Measurements from ENCODE around the gene TMEM98. TPM values are rescaled to one million over a fixed set of nuclear protein-coding genes. Genes with fewer than 3 reads are reported as not detected.

Gene TMEM98, protein sequence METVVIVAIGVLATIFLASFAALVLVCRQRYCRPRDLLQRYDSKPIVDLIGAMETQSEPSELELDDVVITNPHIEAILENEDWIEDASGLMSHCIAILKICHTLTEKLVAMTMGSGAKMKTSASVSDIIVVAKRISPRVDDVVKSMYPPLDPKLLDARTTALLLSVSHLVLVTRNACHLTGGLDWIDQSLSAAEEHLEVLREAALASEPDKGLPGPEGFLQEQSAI
- 100 to 1,000 TPM in 1 of 6 donors, 10 to 100 TPM in 5; 35.6 to 101 (median 58.5) TPM for total RNA-seq

DNA sequence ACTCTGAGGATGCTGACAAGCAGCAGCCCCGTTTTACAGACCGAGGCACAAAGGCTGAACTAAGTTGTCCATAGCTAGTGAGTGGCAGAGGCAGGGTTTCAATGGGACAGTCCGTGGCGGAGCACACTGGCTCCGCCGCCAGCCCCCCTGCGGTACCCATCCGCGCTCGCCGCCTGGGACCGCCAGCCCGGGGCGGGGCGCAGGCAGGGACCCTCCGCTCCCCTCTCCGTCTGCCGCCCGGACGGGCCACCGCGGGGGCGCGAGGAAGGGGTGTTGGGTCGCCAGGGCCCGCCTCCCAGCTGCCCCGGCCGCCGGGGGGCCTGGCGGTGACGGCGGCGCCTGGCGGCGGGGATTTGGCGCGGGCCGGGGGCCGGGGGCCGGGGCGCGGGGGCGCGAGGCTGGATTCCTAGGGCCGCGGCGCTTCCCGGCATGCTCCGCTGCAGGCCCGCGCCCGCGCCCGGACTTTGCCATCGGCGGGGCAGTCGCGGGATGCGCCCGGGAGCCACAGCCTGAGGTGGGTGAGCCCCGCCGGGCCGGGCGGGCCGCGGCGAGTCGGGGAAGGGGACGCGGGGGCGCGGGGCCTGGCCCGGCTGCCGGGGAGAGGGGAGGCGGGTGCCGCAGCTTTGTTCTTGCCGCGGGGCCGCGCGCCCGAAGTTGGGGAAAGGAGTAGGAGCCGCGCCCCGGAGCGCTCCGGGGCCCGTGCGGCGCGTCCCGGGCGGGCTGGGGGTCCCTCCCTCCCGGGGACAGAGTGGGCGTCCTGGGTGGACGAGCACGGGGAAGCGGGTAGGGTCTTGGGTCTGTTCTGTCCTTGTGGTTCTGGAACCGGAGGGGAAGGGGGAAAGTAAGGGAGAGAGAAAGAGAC lies at the start of gene TMEM98:
TMEM98 (plus strand) TSS at position 430 of the 862 bp plus-strand sequence. CDS start 3,376 bp downstream, outside the sequence.
- peak; percentile 27 to 79 for ATAC-seq (ENCODE audit: low FRiP score in 2 of 2)
- WGBS, 2 donors = 0 to 2% methylated on average over 14 to 44 of the region's 99 CpGs
- H3K27ac ChIP-seq = peak within 1 kb of the TSS; percentile 46 to 82 (median 65)

DNA sequence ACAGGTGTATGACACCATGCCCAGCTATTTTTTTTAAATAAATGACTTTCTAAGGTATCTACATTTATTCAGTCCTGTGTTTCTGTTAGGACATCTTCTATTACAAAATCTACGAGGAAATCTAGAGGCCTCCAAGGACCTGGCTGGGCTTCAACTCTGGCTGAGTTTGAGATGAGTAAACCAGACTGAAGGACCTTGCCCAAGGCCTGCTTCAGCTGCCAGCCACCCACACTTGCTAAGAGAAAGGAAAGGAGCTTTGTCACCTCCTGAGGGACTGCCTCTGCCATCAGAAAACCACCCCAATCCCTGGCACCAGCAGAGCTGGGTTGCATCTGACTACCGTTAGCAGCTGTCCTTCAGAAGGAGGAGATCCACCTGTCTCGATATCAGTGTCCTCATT lies 49.7 kb upstream of the TMEM98 start:
- H3K4me3 ChIP-seq = no peak overlapping the region
- no peaks in the 10 kb centered on the region for H3K9me3 ChIP-seq
- H3K36me3 ChIP-seq = no peaks in the 10 kb centered on the region
- peak in 1 of 2 donors; percentile 56 for ATAC-seq (ENCODE audit: low FRiP score in 2 of 2)
- H3K27ac ChIP-seq = peak overlapping the region in 2 of 4 donors; percentile 70 to 95
- WGBS, 2 donors = 70 to 81% methylated on average over 3 of the region's 3 CpGs
- TF ChIP-seq POLR2AphosphoS5 (IDR thresholded peaks at IDR 0.05) (no peak), POLR2A (IDR thresholded peaks at IDR 0.05) (no peak), EP300 (IDR thresholded peaks at IDR 0.05) (no peak)
- TF ChIP-seq, protein P1, sequence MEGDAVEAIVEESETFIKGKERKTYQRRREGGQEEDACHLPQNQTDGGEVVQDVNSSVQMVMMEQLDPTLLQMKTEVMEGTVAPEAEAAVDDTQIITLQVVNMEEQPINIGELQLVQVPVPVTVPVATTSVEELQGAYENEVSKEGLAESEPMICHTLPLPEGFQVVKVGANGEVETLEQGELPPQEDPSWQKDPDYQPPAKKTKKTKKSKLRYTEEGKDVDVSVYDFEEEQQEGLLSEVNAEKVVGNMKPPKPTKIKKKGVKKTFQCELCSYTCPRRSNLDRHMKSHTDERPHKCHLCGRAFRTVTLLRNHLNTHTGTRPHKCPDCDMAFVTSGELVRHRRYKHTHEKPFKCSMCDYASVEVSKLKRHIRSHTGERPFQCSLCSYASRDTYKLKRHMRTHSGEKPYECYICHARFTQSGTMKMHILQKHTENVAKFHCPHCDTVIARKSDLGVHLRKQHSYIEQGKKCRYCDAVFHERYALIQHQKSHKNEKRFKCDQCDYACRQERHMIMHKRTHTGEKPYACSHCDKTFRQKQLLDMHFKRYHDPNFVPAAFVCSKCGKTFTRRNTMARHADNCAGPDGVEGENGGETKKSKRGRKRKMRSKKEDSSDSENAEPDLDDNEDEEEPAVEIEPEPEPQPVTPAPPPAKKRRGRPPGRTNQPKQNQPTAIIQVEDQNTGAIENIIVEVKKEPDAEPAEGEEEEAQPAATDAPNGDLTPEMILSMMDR (IDR thresholded peaks at IDR 0.05) = no peak
- peak in 1 of 2 donors; percentile 88 for DNase-seq
- H3K4me1 ChIP-seq = peaks cover 15 to 36% (median 24%) of the 10 kb centered on the region in 4 donors
- H3K27me3 ChIP-seq = no peaks in the 10 kb centered on the region

More for the DNA sequence above, at the start of gene TMEM98:
- peaks cover 0 to 10% (median 3%) of the 10 kb centered on the region in 4 donors for H3K27me3 ChIP-seq
- H3K4me1 ChIP-seq = peaks cover 5 to 9% (median 9%) of the 10 kb centered on the region in 4 donors
- no peaks in the 10 kb centered on the region for H3K9me3 ChIP-seq
- DNase-seq = peak in 1 of 2 donors; percentile 91
- TF ChIP-seq POLR2AphosphoS5 (IDR thresholded peaks at IDR 0.05) (no peak), EP300 (IDR thresholded peaks at IDR 0.05) (no peak), POLR2A (IDR thresholded peaks at IDR 0.05) (no peak)
- TF ChIP-seq, protein P1 (IDR thresholded peaks at IDR 0.05) = no peak
- H3K4me3 ChIP-seq = peak within 1 kb of the TSS; percentile 32 to 72 (median 62)
- H3K36me3 ChIP-seq = peaks cover 0 to 3% (median 0%) of the 10 kb centered on the region in 4 donors

DNA sequence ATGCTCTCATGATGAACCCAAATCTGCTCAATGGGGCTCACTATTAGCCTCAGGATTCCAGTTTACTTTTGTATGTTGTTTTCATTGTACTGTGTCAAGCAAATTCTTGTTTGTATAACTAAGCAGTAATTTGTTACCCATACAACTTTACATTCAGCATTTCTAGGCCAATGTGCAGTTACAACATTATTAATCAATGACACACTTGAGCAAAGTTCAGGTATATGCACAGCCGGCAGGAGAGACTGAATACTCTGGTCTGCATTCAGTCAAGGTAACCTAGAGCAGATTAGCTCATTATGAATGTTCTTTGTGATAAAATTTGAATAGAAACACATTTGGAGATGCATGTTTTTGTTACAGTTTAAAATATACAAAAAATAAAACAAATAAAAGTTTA lies 48.8 kb upstream of the TMEM98 start:
- WGBS, 2 donors = 84 to 88% methylated on average over 1 of the region's 1 CpG
- H3K27ac ChIP-seq = no peak overlapping the region
- DNase-seq (no peak), ATAC-seq (ENCODE audit: low FRiP score in 2 of 2) (no peak)
- no peaks in the 10 kb centered on the region for H3K27me3 ChIP-seq
- TF ChIP-seq POLR2A (IDR thresholded peaks at IDR 0.05) = no peak
- TF ChIP-seq EP300 (IDR thresholded peaks at IDR 0.05) = no peak
- no peak for TF ChIP-seq POLR2AphosphoS5 (IDR thresholded peaks at IDR 0.05)
- TF ChIP-seq, protein P1 (IDR thresholded peaks at IDR 0.05) = no peak
- no peaks in the 10 kb centered on the region for H3K9me3 ChIP-seq
- H3K4me3 ChIP-seq = no peak overlapping the region
- H3K4me1 ChIP-seq = peaks cover 15 to 28% (median 21%) of the 10 kb centered on the region in 4 donors
- H3K36me3 ChIP-seq = no peaks in the 10 kb centered on the region

DNA sequence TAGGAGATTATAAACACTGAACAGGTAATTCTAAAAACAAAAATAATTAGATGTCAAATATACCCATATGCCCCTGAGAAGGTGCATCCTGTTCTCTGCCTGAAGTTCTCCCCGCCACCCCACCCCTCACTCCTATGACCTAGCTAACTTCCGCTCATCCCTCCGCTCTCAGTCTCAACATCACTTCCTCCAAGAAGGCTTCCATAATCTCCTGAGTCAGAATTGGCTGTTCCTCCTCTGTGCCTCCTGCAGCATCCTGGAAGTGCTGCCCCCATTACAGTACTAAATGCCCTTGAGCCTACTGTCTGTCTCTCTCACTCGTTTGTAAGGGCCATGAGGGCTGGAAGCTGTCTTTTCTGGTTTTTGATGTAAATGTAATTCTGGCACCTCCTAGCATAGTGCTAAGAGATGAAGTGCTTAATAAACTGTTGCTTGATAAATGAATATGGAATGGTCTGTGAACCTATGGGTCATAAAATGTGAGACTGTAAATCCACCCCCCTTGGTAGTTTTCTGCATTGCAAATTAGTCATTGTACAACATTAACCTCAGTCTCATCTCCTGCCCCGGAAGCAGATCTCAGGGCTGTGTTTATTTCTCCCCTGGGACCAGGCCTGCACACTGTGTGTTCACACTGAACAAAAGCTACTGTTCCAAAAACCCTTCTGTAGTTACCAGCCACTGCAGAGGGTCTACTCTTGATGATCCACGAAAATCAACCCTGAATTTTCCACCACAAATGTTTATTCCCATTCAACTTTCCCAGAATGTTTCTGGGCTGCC lies 47.1 kb upstream of the TMEM98 start:
- 82 to 84% methylated on average over 6 of the region's 6 CpGs for WGBS, 2 donors
- H3K36me3 ChIP-seq = no peaks in the 10 kb centered on the region
- TF ChIP-seq POLR2AphosphoS5 (IDR thresholded peaks at IDR 0.05) = no peak
- TF ChIP-seq EP300 (IDR thresholded peaks at IDR 0.05) = no peak
- TF ChIP-seq, protein P1 (IDR thresholded peaks at IDR 0.05) = no peak
- TF ChIP-seq POLR2A (IDR thresholded peaks at IDR 0.05) = no peak
- H3K4me1 ChIP-seq = peaks cover 13 to 23% (median 20%) of the 10 kb centered on the region in 4 donors
- no peak overlapping the region for H3K4me3 ChIP-seq
- no peaks in the 10 kb centered on the region for H3K27me3 ChIP-seq
- no peak overlapping the region for H3K27ac ChIP-seq
- ATAC-seq (ENCODE audit: low FRiP score in 2 of 2) (no peak), DNase-seq (no peak)
- no peaks in the 10 kb centered on the region for H3K9me3 ChIP-seq
